PFSK-1 (cell line): Measurements from ENCODE around the gene LTB4R2.

Experiments
- POLR2AphosphoS5 ChIP-seq: IDR thresholded peaks from 2 replicates; pipeline ENCODE4 v1.6.1; 2012; ENCODE audit warnings: low read depth, mild to moderate bottlenecking, control low read depth, low read length, moderate library complexity
- TAF1 ChIP-seq: IDR thresholded peaks from 2 replicates; pipeline ENCODE4 v1.6.1; 2012; ENCODE audit warnings: low read length, control low read depth, borderline replicate concordance; ENCODE audit not compliant: insufficient read depth

GRCh38 chr14:24329073-24329663 is 19.2 kb downstream of the LTB4R2 start:
- TF ChIP-seq TAF1 (no peak), POLR2AphosphoS5 (no peak)
